Parathyroid adenoma (tissue), 2 donors: ENCODE measurements around the gene ZNF18.
A peak's percentile ranks its signal among the peaks of the same experiment; 100 is the strongest.

Source experiments
- H2AFZ ChIP-seq: fragments of 300-600 bp; sonication (generic); one replicate; pipeline ENCODE4 v1.7.0; 2017; ENCODE audit warnings: antibody characterized with exemption, mild to moderate bottlenecking
- H3K27ac ChIP-seq: fragments of 300-600 bp; sonication (generic); one replicate; pipeline ENCODE4 v1.7.0; 2017
- H3K27me3 ChIP-seq: fragments of 300-600 bp; sonication (generic); one replicate; pipeline ENCODE4 v1.7.0; 2017; ENCODE audit warnings: low read length; ENCODE audit not compliant: control insufficient read depth, insufficient read depth
- H3K36me3 ChIP-seq: fragments of 300-600 bp; sonication (generic); one replicate; pipeline ENCODE4 v1.7.0; 2017; ENCODE audit warnings: low read length; ENCODE audit not compliant: control insufficient read depth, insufficient read depth
- H3K4me1 ChIP-seq: fragments of 300-600 bp; sonication (generic); one replicate; pipeline ENCODE4 v1.7.0; 2017; ENCODE audit warnings: control low read depth
- H3K4me2 ChIP-seq: fragments of 300-600 bp; sonication (generic); one replicate; pipeline ENCODE4 v1.7.0; 2017; ENCODE audit warnings: low read length
- H3K4me3 ChIP-seq: fragments of 300-600 bp; sonication (generic); one replicate; pipeline ENCODE4 v1.7.0; 2017; ENCODE audit warnings: low read depth, low read length
- H3K79me2 ChIP-seq: fragments of 300-600 bp; sonication (generic); one replicate; pipeline ENCODE4 v1.7.0; 2017; ENCODE audit warnings: control low read depth
- H3K9ac ChIP-seq: fragments of 300-600 bp; sonication (generic); one replicate; pipeline ENCODE4 v1.7.0; 2017; ENCODE audit warnings: mild to moderate bottlenecking
- H3K9me3 ChIP-seq: fragments of 300-600 bp; sonication (generic); one replicate; pipeline ENCODE4 v1.7.0; 2017; ENCODE audit warnings: low read length; ENCODE audit not compliant: control insufficient read depth
- CTCF ChIP-seq: fragments of 300-600 bp; sonication (generic); IDR thresholded peaks from one replicate; pipeline ENCODE4 v1.7.0; 2017; ENCODE audit warnings: antibody characterized with exemption, mild to moderate bottlenecking
- donor health status: primary hyperparathyroidism.

Gene ZNF18

GRCh38 chr17:12007466-12007865 lies 10.2 kb upstream of the ZNF18 start:
- Histone ChIP-seq H3K9me3 (no peaks in the 10 kb centered on the region), H3K4me1 (no peaks in the 10 kb centered on the region), H3K27ac (no peak overlapping the region), H3K4me2 (no peak overlapping the region), H2AFZ (no peak overlapping the region), H3K9ac (no peak overlapping the region), H3K36me3 (no peaks in the 10 kb centered on the region), H3K4me3 (no peak overlapping the region), H3K79me2 (no peaks in the 10 kb centered on the region), H3K27me3 (no peaks in the 10 kb centered on the region)
- no peak for TF ChIP-seq CTCF

GRCh38 chr17:11999696-12000095 lies 2.4 kb upstream of the ZNF18 start:
- no peak for TF ChIP-seq CTCF
- H3K79me2 ChIP-seq: no peaks in the 10 kb centered on the region

GRCh38 chr17:11997972-11998233 lies 628 bp upstream of the ZNF18 start:
- peak overlapping the region; percentile 85 for H3K4me2 ChIP-seq
- peak overlapping the region; percentile 4 for H3K9ac ChIP-seq
- H3K4me1 ChIP-seq: no peaks in the 10 kb centered on the region
- H3K27me3 ChIP-seq: no peaks in the 10 kb centered on the region
- H3K9me3 ChIP-seq: no peaks in the 10 kb centered on the region
- peak overlapping the region; percentile 78 for H3K27ac ChIP-seq
- peak overlapping the region; percentile 89 for H2AFZ ChIP-seq
- no peak for TF ChIP-seq CTCF
- H3K79me2 ChIP-seq: no peaks in the 10 kb centered on the region
- no peaks in the 10 kb centered on the region for H3K36me3 ChIP-seq
- peak overlapping the region; percentile 90 for H3K4me3 ChIP-seq

More at GRCh38 chr17:11999696-12000095, 2.4 kb upstream of the ZNF18 start:
- Histone ChIP-seq H3K9me3 (no peaks in the 10 kb centered on the region), H3K9ac (no peak overlapping the region), H2AFZ (no peak overlapping the region), H3K4me2 (no peak overlapping the region), H3K36me3 (no peaks in the 10 kb centered on the region), H3K4me1 (no peaks in the 10 kb centered on the region), H3K4me3 (no peak overlapping the region), H3K27me3 (no peaks in the 10 kb centered on the region), H3K27ac (no peak overlapping the region)

GRCh38 chr17:11996722-11997146 lies 541 bp downstream of the ZNF18 start:
- H3K9ac ChIP-seq: peak overlapping the region; percentile 56
- H3K27me3 ChIP-seq: no peaks in the 10 kb centered on the region
- no peaks in the 10 kb centered on the region for H3K79me2 ChIP-seq
- peak overlapping the region; percentile 99 for H2AFZ ChIP-seq
- H3K4me2 ChIP-seq: peak overlapping the region; percentile 89
- H3K27ac ChIP-seq: peak overlapping the region; percentile 78
- TF ChIP-seq CTCF: no peak
- H3K9me3 ChIP-seq: no peaks in the 10 kb centered on the region
- no peaks in the 10 kb centered on the region for H3K36me3 ChIP-seq
- no peaks in the 10 kb centered on the region for H3K4me1 ChIP-seq
- H3K4me3 ChIP-seq: peak overlapping the region; percentile 90

GRCh38 chr17:11991461-11991860 lies 5.8 kb downstream of the ZNF18 start:
- Histone ChIP-seq H3K9me3 (no peaks in the 10 kb centered on the region), H3K4me3 (no peak overlapping the region), H3K4me2 (no peak overlapping the region), H3K36me3 (no peaks in the 10 kb centered on the region), H3K27ac (no peak overlapping the region), H2AFZ (no peak overlapping the region), H3K79me2 (peaks cover 3% of the 10 kb centered on the region), H3K4me1 (no peaks in the 10 kb centered on the region), H3K9ac (no peak overlapping the region), H3K27me3 (no peaks in the 10 kb centered on the region)
- no peak for TF ChIP-seq CTCF
